HG02870 (cell line): ENCODE measurements around the gene POTEJ.
A peak's percentile ranks its signal among the peaks of the same experiment; 100 is the strongest.
"Not testable (repeated sequence)": the region's sequence is repeated elsewhere in the genome, so short reads cannot be mapped to it uniquely, and the experiment has no call there.

Source experiments
- ATAC-seq: cut with Tn5 transposase; IDR thresholded peaks from one replicate; pipeline ENCODE4 v1.9.1; 2021; ENCODE audit warnings: mild to moderate bottlenecking, moderate library complexity; ENCODE audit not compliant: unreplicated experiment

POTEJ gene

DNA sequence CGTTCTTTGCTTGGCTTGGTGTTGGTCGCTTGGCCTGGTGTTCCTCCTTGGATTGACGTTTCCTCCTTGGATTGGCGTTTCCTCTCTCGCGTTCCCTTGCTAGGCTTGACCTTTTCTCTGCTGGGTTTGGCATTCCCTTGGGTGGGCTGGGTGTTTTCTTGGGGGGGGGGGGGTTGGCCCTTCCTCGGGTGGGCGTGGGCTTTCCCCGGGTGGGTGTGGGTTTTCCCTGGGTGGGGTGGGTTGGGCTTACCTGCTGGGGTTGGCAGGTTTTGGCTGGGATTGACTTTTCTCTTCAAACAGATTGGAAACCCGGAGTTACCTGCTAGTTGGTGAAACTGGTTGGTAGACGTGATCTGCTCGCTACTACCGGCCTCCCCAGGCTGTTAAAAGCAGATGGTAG, at the start of gene POTEJ:
TSS of gene POTEJ (plus strand) at position 301 of the 400 bp plus-strand sequence. CDS start at position 394, 93 bp downstream.
- ATAC-seq = not testable (repeated sequence)

GRCh38 chr2:130566165-130566564, 45.1 kb upstream of the POTEJ start:
- ATAC-seq = not testable (repeated sequence)

GRCh38 chr2:130571929-130572328, 39.3 kb upstream of the POTEJ start:
- not testable (repeated sequence) for ATAC-seq

GRCh38 chr2:130574230-130574629, 37.0 kb upstream of the POTEJ start:
- ATAC-seq = not testable (repeated sequence)

DNA sequence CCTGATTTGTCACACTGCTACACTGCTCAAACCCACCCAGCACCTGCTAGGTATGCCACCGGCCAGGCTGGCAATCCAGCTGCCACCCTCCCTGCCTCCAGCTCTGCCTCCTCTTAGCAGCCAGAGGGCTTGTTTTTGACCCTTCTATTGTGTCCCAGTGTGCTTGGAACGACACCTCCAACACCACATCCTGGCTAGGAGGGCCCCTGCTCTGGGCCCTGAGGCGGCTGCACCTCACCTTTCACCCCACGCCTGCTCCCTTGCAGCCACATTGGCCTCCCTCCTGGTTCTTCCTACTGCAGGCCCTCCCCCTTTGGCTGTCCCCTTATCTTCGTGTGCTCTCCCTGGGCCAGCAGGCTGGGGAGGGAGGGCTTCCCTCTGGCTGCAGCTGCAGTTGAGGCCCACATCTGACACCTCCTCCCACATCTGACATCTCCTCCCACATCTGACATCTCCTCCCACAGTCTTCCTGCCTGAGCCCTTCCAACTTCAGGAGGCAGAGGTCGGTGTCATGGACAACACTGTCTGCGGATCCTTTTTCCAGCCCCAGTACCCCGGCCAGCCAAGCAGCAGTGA, 34.9 kb upstream of the POTEJ start:
- ATAC-seq = not testable (repeated sequence)

DNA sequence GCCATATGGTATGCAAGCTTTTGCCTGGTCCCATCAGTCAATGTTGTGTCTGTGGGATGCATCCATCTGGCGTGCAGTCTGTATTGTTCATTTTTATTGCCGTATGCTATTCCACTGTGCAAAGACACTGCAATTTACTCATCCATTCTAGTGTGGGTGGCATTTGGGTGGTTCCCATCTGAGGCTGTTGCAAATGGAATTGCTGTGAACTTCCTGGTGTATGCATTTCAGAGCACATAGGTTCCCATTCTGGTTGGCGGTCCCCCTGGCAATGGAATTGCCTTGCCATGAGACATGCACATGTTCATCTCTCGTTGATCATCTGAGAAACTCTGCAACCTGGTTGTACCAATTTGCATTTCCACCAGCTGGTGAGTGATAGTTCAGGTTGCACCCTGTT, 33.7 kb upstream of the POTEJ start:
- not testable (repeated sequence) for ATAC-seq

- ATAC-seq = not testable (repeated sequence)
Measured at GRCh38 chr2:130579121-130579520, 32.1 kb upstream of the POTEJ start.

GRCh38 chr2:130581491-130581890, 29.7 kb upstream of the POTEJ start:
- not testable (repeated sequence) for ATAC-seq

DNA sequence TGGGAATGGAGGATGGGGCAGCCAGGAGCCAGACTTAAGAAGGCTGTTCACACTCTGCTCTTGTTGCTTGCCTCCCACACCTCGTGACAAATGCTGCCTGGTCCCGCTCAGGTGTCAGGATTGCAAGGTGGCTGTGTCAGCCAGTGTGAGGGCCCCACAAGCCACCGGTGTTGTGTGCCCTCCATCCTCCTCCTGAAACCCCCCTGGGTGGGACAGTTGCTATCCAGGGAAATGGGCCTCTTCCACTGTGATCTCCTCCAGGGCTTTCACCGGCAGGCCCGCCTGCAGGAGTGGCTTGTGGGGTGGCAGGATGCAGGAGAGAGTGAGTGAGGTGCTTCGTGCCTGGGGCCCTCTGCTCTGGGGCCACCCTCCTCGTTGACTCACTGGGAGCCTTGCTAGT, 28.3 kb upstream of the POTEJ start:
- not testable (repeated sequence) for ATAC-seq

DNA sequence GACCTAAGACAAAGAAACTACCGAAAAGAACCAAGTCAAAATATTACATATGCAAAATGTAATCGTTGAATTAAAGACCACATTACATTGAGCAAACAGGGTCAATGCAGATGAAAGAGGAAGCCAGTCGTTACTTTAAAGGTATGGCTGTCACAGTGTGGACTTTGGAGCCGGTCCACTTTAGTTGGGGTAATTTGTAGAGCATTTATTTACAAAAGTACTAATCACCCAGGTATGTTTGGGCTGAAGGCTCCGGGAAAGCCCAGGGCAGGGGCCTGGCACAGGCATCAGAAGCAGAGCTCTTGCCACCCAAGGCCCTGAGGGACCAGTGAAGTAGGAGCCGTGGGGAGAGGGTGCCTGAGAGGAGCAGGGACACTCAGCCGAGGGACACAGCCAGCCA, 27.7 kb upstream of the POTEJ start:
- ATAC-seq = not testable (repeated sequence)

GRCh38 chr2:130584726-130585125, 26.5 kb upstream of the POTEJ start:
- not testable (repeated sequence) for ATAC-seq

- peak; percentile 79 for ATAC-seq
Measured at GRCh38 chr2:130588688-130589458, 22.4 kb upstream of the POTEJ start.

- not testable (repeated sequence) for ATAC-seq
Measured at GRCh38 chr2:130590170-130590841, 20.9 kb upstream of the POTEJ start.

GRCh38 chr2:130590842-130591359, 20.3 kb upstream of the POTEJ start:
- ATAC-seq = not testable (repeated sequence)

DNA sequence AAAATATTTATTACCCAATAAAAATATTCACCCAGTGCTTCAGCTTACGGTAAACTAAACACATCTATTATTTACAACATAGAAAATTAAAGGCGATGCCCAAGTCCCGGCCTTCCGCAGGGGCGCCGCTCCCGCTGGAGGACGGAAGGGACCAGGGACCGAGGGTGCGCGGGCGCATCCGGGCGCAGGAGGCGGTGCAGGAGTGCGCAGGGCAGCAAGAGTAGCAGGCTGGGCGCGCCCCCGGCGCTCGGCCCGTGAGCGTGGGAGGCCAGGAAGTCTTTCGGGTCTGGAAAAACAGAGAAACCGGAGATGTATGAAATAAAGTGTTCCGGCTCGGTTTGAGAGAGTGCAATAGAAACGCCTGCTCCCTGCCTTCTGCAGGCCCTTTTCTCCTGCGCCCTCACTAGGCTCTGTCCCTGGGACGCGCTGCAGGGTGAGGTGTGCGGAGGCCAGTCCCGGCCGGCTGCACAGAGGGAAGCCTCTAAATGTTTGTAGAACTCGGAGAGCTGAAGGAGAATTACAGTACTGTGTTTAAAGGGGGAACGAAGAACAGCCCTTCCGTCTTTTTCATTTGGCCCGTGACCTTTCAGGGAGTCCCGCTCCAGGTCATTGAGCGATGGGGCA, 18.3 kb upstream of the POTEJ start:
- ATAC-seq = not testable (repeated sequence)

GRCh38 chr2:130594011-130594410, 17.2 kb upstream of the POTEJ start:
- ATAC-seq = not testable (repeated sequence)

- not testable (repeated sequence) for ATAC-seq
Measured at GRCh38 chr2:130596757-130597156, 14.5 kb upstream of the POTEJ start.

DNA sequence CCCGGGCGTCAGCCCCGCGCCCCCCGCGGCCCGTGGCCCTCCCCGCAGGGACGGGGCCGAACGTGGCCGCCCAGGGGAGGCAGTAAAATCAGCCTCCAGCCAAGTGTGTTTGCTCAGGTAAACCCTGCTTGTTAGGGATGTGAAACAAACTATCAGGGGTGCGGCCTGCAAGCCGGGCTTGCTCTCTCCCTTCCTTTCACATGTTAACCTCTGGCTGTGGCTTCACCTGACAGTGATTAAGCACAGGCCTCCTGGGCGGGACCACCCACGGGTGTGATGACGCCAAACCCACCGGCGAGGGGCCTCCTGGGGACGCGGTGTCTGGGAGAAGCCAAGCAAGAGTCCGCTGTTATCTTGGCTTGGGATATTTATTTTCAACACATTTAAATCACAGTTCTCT, 13.2 kb upstream of the POTEJ start:
- ATAC-seq = not testable (repeated sequence)

DNA sequence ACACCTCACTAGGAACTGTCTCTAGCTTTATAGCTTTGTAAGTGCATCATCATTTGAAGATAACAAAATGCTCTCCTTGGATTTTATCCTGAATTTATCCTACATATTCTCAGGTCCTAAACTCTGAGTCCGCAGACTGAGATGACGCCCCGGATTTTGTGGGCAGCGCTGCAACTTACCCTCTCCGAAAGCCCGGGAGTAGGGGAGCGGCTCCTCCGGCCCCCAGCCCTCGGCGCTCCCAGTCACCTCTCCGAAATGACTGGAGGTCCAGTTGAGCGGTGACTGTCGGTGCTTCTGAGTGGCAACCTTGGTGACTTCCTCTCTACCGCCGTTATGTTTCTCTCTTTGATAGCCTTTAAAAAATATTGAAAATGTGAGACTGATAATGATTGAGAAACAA, 12.8 kb upstream of the POTEJ start:
- ATAC-seq = not testable (repeated sequence)

DNA sequence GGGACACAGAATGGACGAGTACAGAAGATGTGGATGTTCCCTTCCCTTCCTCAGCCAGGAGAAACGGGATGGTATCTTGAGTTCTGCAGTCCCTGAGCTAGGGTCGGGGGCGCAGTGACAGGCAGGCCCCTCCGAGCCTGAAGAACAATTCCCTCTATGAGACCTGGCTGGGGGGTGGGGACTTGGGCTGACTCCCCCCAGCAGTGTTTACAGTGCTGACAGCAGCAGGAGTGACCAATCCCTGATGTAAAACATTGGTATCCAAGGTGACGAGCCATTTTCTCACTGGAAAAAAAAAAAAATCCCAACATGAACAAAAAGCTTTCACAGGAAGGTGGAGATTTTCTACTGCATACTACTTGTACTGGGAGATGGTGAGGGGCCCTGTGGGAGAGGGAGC, 11.8 kb upstream of the POTEJ start, which contains the start of gene CFC1:
TSS of gene CFC1 (minus strand) at position 183 of the 400 bp plus-strand sequence. CDS start 288 bp downstream, outside the sequence.
- ATAC-seq = not testable (repeated sequence)

GRCh38 chr2:130599926-130600325, 11.3 kb upstream of the POTEJ start:
- not testable (repeated sequence) for ATAC-seq
